DMS 273 treated with DMSO at 0.1 percent for 48 hours (cell line): Measurements from ENCODE around the gene SMIM5.

Source experiments
- DNase-seq: peaks from one replicate; lab custom pipeline; 2025; lab: John Stamatoyannopoulos, UW

Gene SMIM5

GRCh38 chr17:75667825-75668224 lies 34.6 kb downstream of the SMIM5 start:
- DNase-seq, result no peak

GRCh38 chr17:75668489-75668888 lies 35.3 kb downstream of the SMIM5 start:
- no peak for DNase-seq

GRCh38 chr17:75670868-75671267 lies 37.6 kb downstream of the SMIM5 start:
- DNase-seq, result no peak

- DNase-seq, result no peak
These were observed 38.8 kb downstream of the SMIM5 start for GRCh38 chr17:75672011-75672410.

GRCh38 chr17:75673487-75673886 lies 40.3 kb downstream of the SMIM5 start:
- no peak for DNase-seq

- DNase-seq, result no peak
These were observed 43.2 kb downstream of the SMIM5 start for GRCh38 chr17:75676461-75676860.

- no peak for DNase-seq
These were observed 46.5 kb downstream of the SMIM5 start for GRCh38 chr17:75679706-75680211.

- DNase-seq, result no peak
These were observed 47.2 kb downstream of the SMIM5 start for GRCh38 chr17:75680431-75680830.

GRCh38 chr17:75681289-75681688 lies 48.1 kb downstream of the SMIM5 start:
- DNase-seq, result no peak

- DNase-seq, result no peak
These were observed 50.3 kb downstream of the SMIM5 start for GRCh38 chr17:75683583-75683982.

- DNase-seq, result no peak
These were observed 51.0 kb downstream of the SMIM5 start for GRCh38 chr17:75684249-75684648.

GRCh38 chr17:75684924-75685323 lies 51.7 kb downstream of the SMIM5 start:
- DNase-seq, result peak; percentile 18

- no peak for DNase-seq
These were observed 52.3 kb downstream of the SMIM5 start for GRCh38 chr17:75685499-75685898.

GRCh38 chr17:75688209-75688825 lies 55.1 kb downstream of the SMIM5 start:
- DNase-seq, result no peak

GRCh38 chr17:75689441-75689873 lies 56.2 kb downstream of the SMIM5 start:
- no peak for DNase-seq
